GM10248 (cell line): ENCODE measurements around the gene SLC29A3.

ENCODE experiments used
- CTCF ChIA-PET: fragments of 300-600 bp; sonication (Branson Sonifier 250); formaldehyde crosslinking; extraction: SDS; loops from one replicate; lab custom pipeline; 2021; ENCODE audit warnings: antibody characterized with exemption; lab: Yijun Ruan, JAX
- POLR2A ChIA-PET: fragments of 350-650 bp; sonication (Branson Sonifier 250); formaldehyde crosslinking; extraction: SDS; loops from one replicate; lab custom pipeline; 2020; ENCODE audit warnings: antibody characterized with exemption; lab: Yijun Ruan, JAX
- DNase-seq: peaks from one replicate; pipeline ENCODE4 v3.0.0; 2012; ENCODE audit errors: extremely low spot score
- CTCF ChIP-seq: IDR thresholded peaks from 2 replicates; pipeline ENCODE4 v1.5.1; 2012; ENCODE audit warnings: mild to moderate bottlenecking, low read depth; ENCODE audit errors: extremely low read depth, missing control alignments, control extremely low read depth

The SLC29A3 gene

GRCh38 chr10:71316786-71317160 is 2.3 kb upstream of the SLC29A3 start:
- no peak for TF ChIP-seq CTCF
- no peak for DNase-seq
- POLR2A ChIA-PET = no interaction called here
- CTCF ChIA-PET = interaction anchor here (0.8 to 10.6 kb wide), 14 partner anchors 14 to 732 kb away, joined by 3 to 155 read pairs (median 5); no protein-coding TSS in a partner anchor

GRCh38 chr10:71317739-71318138 is 1.3 kb upstream of the SLC29A3 start:
- ChIA-PET CTCF (interaction anchor here (0.7 to 10.6 kb wide), 13 partner anchors 8 to 579 kb away, joined by 3 to 155 read pairs (median 6); no protein-coding TSS in a partner anchor), POLR2A (no interaction called here)
- no peak for DNase-seq
- no peak for TF ChIP-seq CTCF

GRCh38 chr10:71319800-71320392 is 837 bp downstream of the SLC29A3 start:
- TF ChIP-seq CTCF = no peak

GRCh38 chr10:71320592-71320991 is 1.5 kb downstream of the SLC29A3 start:
- no peak for TF ChIP-seq CTCF
- ChIA-PET POLR2A (no interaction called here), CTCF (interaction anchor here (1.1 to 10.6 kb wide), 14 partner anchors 12 to 576 kb away, joined by 3 to 155 read pairs (median 16); no protein-coding TSS in a partner anchor)
- no peak for DNase-seq

More at GRCh38 chr10:71319800-71320392, 837 bp downstream of the SLC29A3 start:
- ChIA-PET POLR2A (no interaction called here), CTCF (interaction anchor here (0.9 to 10.6 kb wide), 25 partner anchors 10 to 577 kb away, joined by 3 to 155 read pairs (median 5); partner anchors contain the start of gene VSIR)
- no peak for DNase-seq

- no peak for TF ChIP-seq CTCF
- no peak for DNase-seq
- ChIA-PET POLR2A (no interaction called here), CTCF (interaction anchor here (2.0 to 10.6 kb wide), 5 partner anchors 11 to 575 kb away, joined by 6 to 155 read pairs (median 68); no protein-coding TSS in a partner anchor)
Observed at GRCh38 chr10:71321386-71321785, 2.3 kb downstream of the SLC29A3 start.

- ChIA-PET POLR2A (no interaction called here), CTCF (interaction anchor here (1.1 to 20.2 kb wide), 5 partner anchors 6 to 573 kb away, joined by 3 to 155 read pairs (median 6); partner anchors contain the start of gene SLC29A3)
- no peak for TF ChIP-seq CTCF
- no peak for DNase-seq
Observed at GRCh38 chr10:71323407-71323806, 4.3 kb downstream of the SLC29A3 start.
